Measurements from ENCODE around the gene CSNK1A1. TPM values are rescaled to one million over a fixed set of nuclear protein-coding genes. Genes with fewer than 3 reads are reported as not detected.

Gene CSNK1A1
- total RNA-seq, 2 experiments from 2014 or later, result 176 to 187 TPM

DNA sequence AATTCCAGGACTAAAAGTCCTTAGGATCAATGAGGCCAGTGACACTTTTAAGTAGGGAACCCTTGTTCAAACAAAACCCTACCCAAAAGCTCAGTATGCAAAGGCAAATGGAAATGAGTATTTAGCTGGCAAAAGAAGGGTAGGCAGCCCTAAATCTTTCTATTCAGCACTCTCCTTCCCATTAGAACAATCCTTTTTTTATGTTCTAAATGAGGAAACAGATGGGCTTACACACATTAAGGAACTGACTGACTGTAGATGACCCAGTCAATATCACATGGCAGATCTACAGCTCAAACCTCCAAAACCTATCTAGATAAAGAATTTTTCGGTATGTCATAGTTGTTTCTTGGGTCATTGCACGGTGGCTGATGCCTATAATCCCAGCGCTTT lies 7.2 kb downstream of the CSNK1A1 start:
- no TSS peak for BruUV-seq (replicated peaks)
- intact Hi-C loops (cut with micrococcal nuclease; ENCODE audit: unreplicated experiment), result no loop called here

DNA sequence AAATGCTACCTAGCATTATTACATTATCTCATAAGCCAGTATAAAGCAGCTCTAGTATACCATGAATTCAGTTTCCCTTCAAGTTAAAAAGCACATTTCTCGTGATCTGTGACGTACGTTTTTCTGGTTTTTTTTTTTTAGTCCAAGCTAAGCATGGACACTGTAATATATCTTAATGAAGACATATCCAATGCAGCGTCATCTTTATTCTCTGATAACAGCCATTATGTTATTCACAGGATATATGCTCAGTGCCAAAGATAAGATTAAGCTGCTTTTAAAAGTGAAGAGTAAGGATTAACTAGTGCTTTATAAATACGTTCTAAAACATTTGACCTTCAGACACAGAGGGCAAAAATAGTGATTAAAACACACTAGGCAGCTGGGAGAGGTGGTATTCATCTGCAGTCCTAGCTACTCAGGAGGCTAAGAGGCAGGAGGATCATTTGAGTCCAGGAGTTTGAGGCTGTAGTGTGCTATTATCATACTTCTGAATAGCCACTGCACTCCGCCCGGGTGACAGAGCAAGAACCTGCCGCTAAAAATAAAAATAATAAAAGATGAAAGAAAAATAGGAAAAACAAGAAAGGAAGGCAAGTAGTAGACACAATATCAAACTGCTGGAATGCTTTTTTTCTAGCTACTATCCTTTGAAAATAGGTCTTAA lies 7.7 kb downstream of the CSNK1A1 start:
- intact Hi-C loops (cut with micrococcal nuclease; ENCODE audit: unreplicated experiment), result no loop called here
- Histone ChIP-seq H3K4me2 (ENCODE audit: low read length) (no peak overlapping the region), H4K20me1 (ENCODE audit: insufficient read depth, low read length) (peaks cover 26% of the 10 kb centered on the region), H2AFZ (ENCODE audit: low read length) (no peak overlapping the region), H3K4me3 (ENCODE audit: low read depth, low read length, poor library complexity, severe bottlenecking) (no peak overlapping the region), H3K79me2 (ENCODE audit: insufficient read depth, low read depth, low read length) (peaks cover 96% of the 10 kb centered on the region), H3K9me3 (ENCODE audit: low read length) (no peaks in the 10 kb centered on the region), H3K9me2 (ENCODE audit: insufficient read depth, low read length) (no peaks in the 10 kb centered on the region), H3K36me3 (ENCODE audit: insufficient read depth, low read length) (peaks cover 88% of the 10 kb centered on the region), H3K4me1 (ENCODE audit: insufficient read depth, low read length, poor library complexity, severe bottlenecking) (peaks cover 15% of the 10 kb centered on the region), H3K27ac (ENCODE audit: low read depth, low read length, poor library complexity, severe bottlenecking) (no peak overlapping the region)
- CTCF ChIA-PET (ENCODE audit: unreplicated experiment), result interaction anchor here (1.2 kb wide), 1 partner anchor 9 kb away, joined by 5 read pairs; no protein-coding TSS in a partner anchor
- no TSS peak for BruUV-seq (replicated peaks)
- no peak for DNase-seq (ENCODE audit: low spot score)
- POLR2A ChIA-PET, result interaction anchor here (0.6 to 3.3 kb wide), 8 partner anchors 10 to 29 kb away, joined by 3 to 18 read pairs (median 4); no protein-coding TSS in a partner anchor
- TF ChIP-seq EZH2phosphoT487 (IDR thresholded peaks at IDR 0.05; ENCODE audit: borderline replicate concordance, low read depth, low read length), result no peak
- TF ChIP-seq, protein P1, sequence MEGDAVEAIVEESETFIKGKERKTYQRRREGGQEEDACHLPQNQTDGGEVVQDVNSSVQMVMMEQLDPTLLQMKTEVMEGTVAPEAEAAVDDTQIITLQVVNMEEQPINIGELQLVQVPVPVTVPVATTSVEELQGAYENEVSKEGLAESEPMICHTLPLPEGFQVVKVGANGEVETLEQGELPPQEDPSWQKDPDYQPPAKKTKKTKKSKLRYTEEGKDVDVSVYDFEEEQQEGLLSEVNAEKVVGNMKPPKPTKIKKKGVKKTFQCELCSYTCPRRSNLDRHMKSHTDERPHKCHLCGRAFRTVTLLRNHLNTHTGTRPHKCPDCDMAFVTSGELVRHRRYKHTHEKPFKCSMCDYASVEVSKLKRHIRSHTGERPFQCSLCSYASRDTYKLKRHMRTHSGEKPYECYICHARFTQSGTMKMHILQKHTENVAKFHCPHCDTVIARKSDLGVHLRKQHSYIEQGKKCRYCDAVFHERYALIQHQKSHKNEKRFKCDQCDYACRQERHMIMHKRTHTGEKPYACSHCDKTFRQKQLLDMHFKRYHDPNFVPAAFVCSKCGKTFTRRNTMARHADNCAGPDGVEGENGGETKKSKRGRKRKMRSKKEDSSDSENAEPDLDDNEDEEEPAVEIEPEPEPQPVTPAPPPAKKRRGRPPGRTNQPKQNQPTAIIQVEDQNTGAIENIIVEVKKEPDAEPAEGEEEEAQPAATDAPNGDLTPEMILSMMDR (conservative IDR thresholded peaks at IDR 0.05; ENCODE audit: low read length), result no peak

More for the DNA sequence above, 7.2 kb downstream of the CSNK1A1 start:
- ChIA-PET CTCF (ENCODE audit: unreplicated experiment) (interaction anchor here (1.2 kb wide), 1 partner anchor 10 kb away, joined by 5 read pairs; no protein-coding TSS in a partner anchor), POLR2A (interaction anchor here (0.5 to 3.3 kb wide), 7 partner anchors 10 to 33 kb away, joined by 3 to 18 read pairs (median 4); no protein-coding TSS in a partner anchor)
- no peak overlapping the region for H2AFZ ChIP-seq (ENCODE audit: low read length)
- no peaks in the 10 kb centered on the region for H3K9me2 ChIP-seq (ENCODE audit: insufficient read depth, low read length)
- H3K4me1 ChIP-seq (ENCODE audit: insufficient read depth, low read length, poor library complexity, severe bottlenecking), result peaks cover 21% of the 10 kb centered on the region
- H3K27ac ChIP-seq (ENCODE audit: low read depth, low read length, poor library complexity, severe bottlenecking), result no peak overlapping the region
- no peak for DNase-seq (ENCODE audit: low spot score)
- peaks cover 96% of the 10 kb centered on the region for H3K79me2 ChIP-seq (ENCODE audit: insufficient read depth, low read depth, low read length)
- H3K4me2 ChIP-seq (ENCODE audit: low read length), result no peak overlapping the region
- H3K9me3 ChIP-seq (ENCODE audit: low read length), result no peaks in the 10 kb centered on the region
- H4K20me1 ChIP-seq (ENCODE audit: insufficient read depth, low read length), result peaks cover 29% of the 10 kb centered on the region
- no peak overlapping the region for H3K4me3 ChIP-seq (ENCODE audit: low read depth, low read length, poor library complexity, severe bottlenecking)
- TF ChIP-seq, protein P1 (conservative IDR thresholded peaks at IDR 0.05; ENCODE audit: low read length), result no peak
- TF ChIP-seq EZH2phosphoT487 (IDR thresholded peaks at IDR 0.05; ENCODE audit: borderline replicate concordance, low read depth, low read length), result no peak
- H3K36me3 ChIP-seq (ENCODE audit: insufficient read depth, low read length), result peaks cover 90% of the 10 kb centered on the region

DNA sequence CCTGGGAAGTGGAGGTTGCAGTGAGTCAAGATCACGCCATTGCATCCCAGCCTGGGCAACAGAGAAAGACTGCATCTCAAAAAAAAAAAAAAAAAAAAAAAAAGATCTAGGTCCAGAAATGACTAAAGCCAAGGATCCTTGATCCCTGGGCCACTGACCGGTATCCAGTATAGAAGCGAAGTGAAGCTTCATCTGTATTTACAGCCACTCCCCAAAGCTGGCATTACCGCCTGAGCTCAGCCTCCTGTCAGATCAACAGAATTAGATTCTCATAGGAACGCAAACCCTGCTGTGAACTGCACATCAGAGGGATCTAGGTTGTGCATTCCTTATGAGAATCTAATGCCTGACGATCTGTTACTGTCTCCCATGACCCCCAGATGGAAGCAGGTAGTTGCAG lies 9.3 kb downstream of the CSNK1A1 start:
- Histone ChIP-seq H4K20me1 (ENCODE audit: insufficient read depth, low read length) (peaks cover 20% of the 10 kb centered on the region), H3K9me2 (ENCODE audit: insufficient read depth, low read length) (no peaks in the 10 kb centered on the region), H3K27ac (ENCODE audit: low read depth, low read length, poor library complexity, severe bottlenecking) (no peak overlapping the region), H2AFZ (ENCODE audit: low read length) (no peak overlapping the region), H3K79me2 (ENCODE audit: insufficient read depth, low read depth, low read length) (peaks cover 96% of the 10 kb centered on the region), H3K9me3 (ENCODE audit: low read length) (no peaks in the 10 kb centered on the region), H3K4me1 (ENCODE audit: insufficient read depth, low read length, poor library complexity, severe bottlenecking) (peaks cover 2% of the 10 kb centered on the region), H3K36me3 (ENCODE audit: insufficient read depth, low read length) (peaks cover 86% of the 10 kb centered on the region), H3K4me3 (ENCODE audit: low read depth, low read length, poor library complexity, severe bottlenecking) (no peak overlapping the region), H3K4me2 (ENCODE audit: low read length) (no peak overlapping the region)
- DNase-seq (ENCODE audit: low spot score), result no peak
- ChIA-PET CTCF (ENCODE audit: unreplicated experiment) (no interaction called here), POLR2A (interaction anchor here (1.2 to 3.2 kb wide), 2 partner anchors 8 to 25 kb away, joined by 3 to 18 read pairs; no protein-coding TSS in a partner anchor)
- intact Hi-C loops (cut with micrococcal nuclease; ENCODE audit: unreplicated experiment), result no loop called here
- no TSS peak for BruUV-seq (replicated peaks)
- TF ChIP-seq, protein P1 (conservative IDR thresholded peaks at IDR 0.05; ENCODE audit: low read length), result no peak
- TF ChIP-seq EZH2phosphoT487 (IDR thresholded peaks at IDR 0.05; ENCODE audit: borderline replicate concordance, low read depth, low read length), result no peak
